Measurements from ENCODE around the gene CEP164. TPM values are rescaled to one million over a fixed set of nuclear protein-coding genes. Genes with fewer than 3 reads are reported as not detected.
"Not testable (repeated sequence)": the region's sequence is repeated elsewhere in the genome, so short reads cannot be mapped to it uniquely, and the experiment has no call there.

The CEP164 gene
- total RNA-seq, 1 experiment from 2014 or later = 22.2 TPM

DNA sequence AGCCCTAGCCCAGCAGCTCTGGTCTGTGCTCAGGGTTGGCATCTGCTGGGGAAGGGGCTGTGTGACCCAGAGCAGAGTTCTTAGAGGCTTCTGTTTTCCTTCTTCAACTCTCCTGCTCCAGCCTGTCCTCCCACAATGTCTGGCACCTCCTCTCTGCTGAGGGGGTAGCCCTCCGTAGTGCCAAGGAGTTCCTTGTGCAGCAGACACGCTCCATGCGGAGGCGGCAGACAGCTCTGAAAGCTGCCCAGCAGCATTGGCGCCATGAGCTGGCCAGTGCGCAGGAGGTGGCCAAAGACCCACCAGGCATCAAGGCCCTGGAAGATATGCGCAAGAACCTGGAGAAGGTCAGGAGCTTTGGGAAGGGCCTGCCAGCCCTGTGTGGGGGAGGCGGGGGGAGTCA, 69.3 kb downstream of the CEP164 start:
- DNase-seq (ENCODE audit: low read depth, low spot score) (no peak), ATAC-seq (no peak)
- no peaks in the 10 kb centered on the region for H3K9me2 ChIP-seq (ENCODE audit: insufficient read depth)
- intact Hi-C loops (cut with micrococcal nuclease) = no loop called here
- no peaks in the 10 kb centered on the region for H4K20me1 ChIP-seq (ENCODE audit: insufficient read depth)
- H3K4me2 ChIP-seq (ENCODE audit: low read length) = no peak overlapping the region
- no TSS peak for BruUV-seq (replicated peaks)
- no peak overlapping the region for H3K27ac ChIP-seq (ENCODE audit: low read depth, low read length)
- no peaks in the 10 kb centered on the region for H3K9me3 ChIP-seq (ENCODE audit: control insufficient read depth in 1 of 2, insufficient read depth in 1 of 2, low read depth in 1 of 2, low read length in 2 of 2)
- no peak overlapping the region for H3K4me3 ChIP-seq (replicated peaks in 1 of 2; ENCODE audit: low read depth in 1 of 2, low read length in 2 of 2)
- no peak overlapping the region for H3K9ac ChIP-seq (ENCODE audit: low read length)
- ChIA-PET CTCF (no interaction called here), POLR2A (no interaction called here), RAD21 (ENCODE audit: low non-redundant PET in 1 of 2, low total read pairs in 2 of 2, uncharacterized antibody in 2 of 2, unreplicated experiment in 2 of 2) (no interaction called here)
- no peaks in the 10 kb centered on the region for H3K4me1 ChIP-seq (ENCODE audit: control insufficient read depth in 1 of 2, insufficient read depth in 2 of 2, low read length in 2 of 2)
- H3K79me2 ChIP-seq (ENCODE audit: insufficient read depth, low read length) = no peaks in the 10 kb centered on the region
- H3K27me3 ChIP-seq (ENCODE audit: insufficient read depth, low read length) = no peaks in the 10 kb centered on the region
- TF ChIP-seq JUND (IDR thresholded peaks at IDR 0.05) = no peak
- no peak for TF ChIP-seq ZNF274 (IDR thresholded peaks at IDR 0.05; ENCODE audit: low read depth, low read length)
- TF ChIP-seq, protein P1, sequence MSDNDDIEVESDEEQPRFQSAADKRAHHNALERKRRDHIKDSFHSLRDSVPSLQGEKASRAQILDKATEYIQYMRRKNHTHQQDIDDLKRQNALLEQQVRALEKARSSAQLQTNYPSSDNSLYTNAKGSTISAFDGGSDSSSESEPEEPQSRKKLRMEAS (IDR thresholded peaks at IDR 0.05) = no peak
- TF ChIP-seq, protein P2, sequence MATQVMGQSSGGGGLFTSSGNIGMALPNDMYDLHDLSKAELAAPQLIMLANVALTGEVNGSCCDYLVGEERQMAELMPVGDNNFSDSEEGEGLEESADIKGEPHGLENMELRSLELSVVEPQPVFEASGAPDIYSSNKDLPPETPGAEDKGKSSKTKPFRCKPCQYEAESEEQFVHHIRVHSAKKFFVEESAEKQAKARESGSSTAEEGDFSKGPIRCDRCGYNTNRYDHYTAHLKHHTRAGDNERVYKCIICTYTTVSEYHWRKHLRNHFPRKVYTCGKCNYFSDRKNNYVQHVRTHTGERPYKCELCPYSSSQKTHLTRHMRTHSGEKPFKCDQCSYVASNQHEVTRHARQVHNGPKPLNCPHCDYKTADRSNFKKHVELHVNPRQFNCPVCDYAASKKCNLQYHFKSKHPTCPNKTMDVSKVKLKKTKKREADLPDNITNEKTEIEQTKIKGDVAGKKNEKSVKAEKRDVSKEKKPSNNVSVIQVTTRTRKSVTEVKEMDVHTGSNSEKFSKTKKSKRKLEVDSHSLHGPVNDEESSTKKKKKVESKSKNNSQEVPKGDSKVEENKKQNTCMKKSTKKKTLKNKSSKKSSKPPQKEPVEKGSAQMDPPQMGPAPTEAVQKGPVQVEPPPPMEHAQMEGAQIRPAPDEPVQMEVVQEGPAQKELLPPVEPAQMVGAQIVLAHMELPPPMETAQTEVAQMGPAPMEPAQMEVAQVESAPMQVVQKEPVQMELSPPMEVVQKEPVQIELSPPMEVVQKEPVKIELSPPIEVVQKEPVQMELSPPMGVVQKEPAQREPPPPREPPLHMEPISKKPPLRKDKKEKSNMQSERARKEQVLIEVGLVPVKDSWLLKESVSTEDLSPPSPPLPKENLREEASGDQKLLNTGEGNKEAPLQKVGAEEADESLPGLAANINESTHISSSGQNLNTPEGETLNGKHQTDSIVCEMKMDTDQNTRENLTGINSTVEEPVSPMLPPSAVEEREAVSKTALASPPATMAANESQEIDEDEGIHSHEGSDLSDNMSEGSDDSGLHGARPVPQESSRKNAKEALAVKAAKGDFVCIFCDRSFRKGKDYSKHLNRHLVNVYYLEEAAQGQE (IDR thresholded peaks at IDR 0.05; ENCODE audit: low read depth) = no peak
- no peak for TF ChIP-seq CEBPB (IDR thresholded peaks at IDR 0.05; ENCODE audit: low read depth)
- no peak for TF ChIP-seq ELF1 (IDR thresholded peaks at IDR 0.05; ENCODE audit: borderline replicate concordance, low read depth)
- no peak for TF ChIP-seq EZH2 (IDR thresholded peaks at IDR 0.05)
- no peak for TF ChIP-seq FOSL1 (IDR thresholded peaks at IDR 0.05; ENCODE audit: low read depth)
- TF ChIP-seq POLR2AphosphoS5 (IDR thresholded peaks at IDR 0.05; ENCODE audit: low read depth, low read length) = no peak
- TF ChIP-seq, protein P3, sequence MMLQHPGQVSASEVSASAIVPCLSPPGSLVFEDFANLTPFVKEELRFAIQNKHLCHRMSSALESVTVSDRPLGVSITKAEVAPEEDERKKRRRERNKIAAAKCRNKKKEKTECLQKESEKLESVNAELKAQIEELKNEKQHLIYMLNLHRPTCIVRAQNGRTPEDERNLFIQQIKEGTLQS (IDR thresholded peaks at IDR 0.05) = no peak
- no peak for TF ChIP-seq ZFX (IDR thresholded peaks at IDR 0.05)
- no peak for TF ChIP-seq TCF7L2 (IDR thresholded peaks at IDR 0.05; ENCODE audit: borderline replicate concordance, extremely low read depth, insufficient read depth, insufficient read length)
- TF ChIP-seq POLR2A (IDR thresholded peaks at IDR 0.05; ENCODE audit: borderline replicate concordance, extremely low read depth, insufficient read depth, insufficient read length) = no peak
- no peak for TF ChIP-seq SIN3A (IDR thresholded peaks at IDR 0.05; ENCODE audit: low read depth)
- TF ChIP-seq RAD21 (IDR thresholded peaks at IDR 0.05; ENCODE audit: low read depth) = no peak
- TF ChIP-seq EGR1 (IDR thresholded peaks at IDR 0.05; ENCODE audit: low read depth) = no peak
- TF ChIP-seq EZH2phosphoT487 (IDR thresholded peaks at IDR 0.05; ENCODE audit: borderline replicate concordance) = no peak
- TF ChIP-seq CBX3 (IDR thresholded peaks at IDR 0.05; ENCODE audit: low read depth) = no peak
- no peak for TF ChIP-seq YY1 (IDR thresholded peaks at IDR 0.05; ENCODE audit: extremely low read depth, insufficient replicate concordance, low read depth, low read length)
- no peak for TF ChIP-seq SP1 (IDR thresholded peaks at IDR 0.05; ENCODE audit: low read depth)
- no peak overlapping the region for H2AFZ ChIP-seq (ENCODE audit: low read depth, low read length, poor library complexity, severe bottlenecking)
- H3K36me3 ChIP-seq (ENCODE audit: control insufficient read depth in 1 of 2, insufficient read depth in 2 of 2, low read length in 2 of 2) = peaks cover 2 to 15% of the 10 kb centered on the region in 2 experiments; a peak in 3 of 4 replicates

DNA sequence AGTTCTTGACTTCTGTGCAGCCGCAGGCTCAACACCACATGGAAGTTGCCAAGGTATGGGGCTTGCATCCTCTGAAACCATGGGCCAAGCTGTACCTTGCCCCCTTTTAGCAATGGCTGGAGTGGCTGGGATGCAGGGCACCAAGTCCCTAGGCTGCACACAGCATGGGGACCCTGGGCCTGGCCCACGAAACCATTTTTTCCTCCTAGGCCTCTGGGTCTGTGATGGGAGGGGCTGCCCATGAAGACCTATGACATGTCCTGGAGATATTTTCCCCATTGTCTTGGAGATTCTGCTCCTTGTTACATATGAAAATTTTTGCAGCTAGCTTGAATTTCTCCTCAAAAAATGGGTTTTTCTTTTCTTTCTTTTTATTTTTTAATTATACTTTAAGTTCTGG, 71.0 kb downstream of the CEP164 start:
- H3K9me2 ChIP-seq (ENCODE audit: insufficient read depth); H3K9ac ChIP-seq (ENCODE audit: low read length); H4K20me1 ChIP-seq (ENCODE audit: insufficient read depth); DNase-seq (ENCODE audit: low read depth, low spot score); POLR2A ChIA-PET; H3K27ac ChIP-seq (ENCODE audit: low read depth, low read length); RAD21 ChIA-PET (ENCODE audit: low non-redundant PET in 1 of 2, low total read pairs in 2 of 2, uncharacterized antibody in 2 of 2, unreplicated experiment in 2 of 2); H3K4me3 ChIP-seq (replicated peaks in 1 of 2; ENCODE audit: low read depth in 1 of 2, low read length in 2 of 2); intact Hi-C loops (cut with micrococcal nuclease); H3K4me2 ChIP-seq (ENCODE audit: low read length); ATAC-seq; H3K4me1 ChIP-seq (ENCODE audit: control insufficient read depth in 1 of 2, insufficient read depth in 2 of 2, low read length in 2 of 2); BruUV-seq (replicated peaks); CTCF ChIA-PET; H3K27me3 ChIP-seq (ENCODE audit: insufficient read depth, low read length); H3K79me2 ChIP-seq (ENCODE audit: insufficient read depth, low read length); H3K9me3 ChIP-seq (ENCODE audit: control insufficient read depth in 1 of 2, insufficient read depth in 1 of 2, low read depth in 1 of 2, low read length in 2 of 2); H2AFZ ChIP-seq (ENCODE audit: low read depth, low read length, poor library complexity, severe bottlenecking): not testable (repeated sequence)
- H3K36me3 ChIP-seq (ENCODE audit: control insufficient read depth in 1 of 2, insufficient read depth in 2 of 2, low read length in 2 of 2) = peaks cover 0 to 15% of the 10 kb centered on the region in 2 experiments; a peak in 3 of 4 replicates
